Stimulated activated CD8-positive, alpha-beta memory T cell treated with anti-CD3 and anti-CD28 coated beads, Interleukin-12 subunit alpha, Interleukin-12 subunit beta, amount 100 ng/mL, for 24 hours (primary cell): ENCODE data around the gene ADCY5.

ENCODE experiments used
- DNase-seq: peaks from one replicate; pipeline ENCODE4 v3.0.0-alpha.2; 2020; ENCODE audit errors: extremely low read depth

ADCY5 gene

DNA sequence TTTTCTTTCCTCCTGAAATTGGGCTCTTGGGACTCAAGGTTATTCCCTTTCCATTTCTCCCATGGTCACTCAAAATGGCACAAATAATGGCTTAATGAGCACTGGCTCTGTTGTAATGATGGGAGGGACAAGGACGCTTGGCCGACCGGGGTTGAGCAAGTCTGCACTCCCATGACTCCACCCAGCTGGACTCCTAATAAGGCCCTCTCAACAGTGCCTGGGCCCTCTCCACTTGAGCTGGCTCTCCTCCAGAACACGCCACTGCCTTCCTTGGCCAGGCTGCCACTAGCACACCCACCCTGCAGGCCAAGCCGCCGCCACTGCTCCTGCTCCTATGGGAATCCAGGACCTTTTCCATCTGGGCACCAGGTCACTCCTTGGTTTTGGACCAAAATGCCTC, 42.3 kb downstream of the ADCY5 start:
- no peak for DNase-seq

DNA sequence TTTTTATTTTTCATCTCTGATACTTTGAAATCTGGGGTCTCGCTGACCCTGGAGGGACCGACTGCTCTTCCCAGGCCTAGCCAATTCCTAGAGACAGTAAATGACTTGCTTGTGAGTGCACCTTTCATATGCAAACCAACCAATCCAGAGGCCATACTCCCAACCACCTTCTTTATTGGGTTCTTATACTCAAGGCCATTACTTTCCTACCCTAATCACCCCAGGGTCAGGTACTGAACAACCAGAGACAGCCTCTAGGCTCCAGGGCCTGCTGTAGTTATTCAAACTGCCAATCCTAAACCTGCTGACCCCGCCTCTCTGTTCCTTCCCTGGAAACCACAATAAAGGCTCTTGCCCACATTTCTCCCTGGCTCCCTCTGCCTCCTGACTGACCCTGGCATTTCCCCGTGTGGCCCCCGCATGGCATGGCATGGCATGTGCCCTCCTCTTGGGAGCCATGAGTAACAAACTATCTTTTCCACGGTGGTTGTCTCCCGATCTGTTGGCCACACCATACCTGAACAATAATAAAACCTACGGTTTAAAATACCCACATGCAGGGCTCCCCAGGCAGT, 42.9 kb downstream of the ADCY5 start:
- no peak for DNase-seq

DNA sequence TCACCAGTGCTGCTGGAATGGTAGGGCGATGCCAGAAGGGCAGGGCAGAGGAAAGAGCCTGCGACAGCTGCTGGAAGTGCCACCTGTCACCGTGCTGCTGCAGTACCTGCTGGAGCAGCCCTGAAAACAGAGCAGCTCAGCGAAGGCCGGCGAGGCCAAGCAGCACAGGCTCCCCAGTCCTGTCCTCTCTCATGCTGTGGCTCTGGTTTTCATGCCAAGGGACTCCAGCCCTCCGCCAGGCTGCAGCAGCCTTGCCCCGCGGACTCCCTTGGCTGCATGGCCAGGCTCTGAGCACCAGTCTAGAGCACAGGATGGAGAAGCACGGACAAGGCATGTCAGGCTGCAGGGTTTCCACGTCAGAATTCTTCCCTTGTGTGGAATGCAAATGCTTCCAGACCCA, 43.9 kb downstream of the ADCY5 start:
- no peak for DNase-seq

DNA sequence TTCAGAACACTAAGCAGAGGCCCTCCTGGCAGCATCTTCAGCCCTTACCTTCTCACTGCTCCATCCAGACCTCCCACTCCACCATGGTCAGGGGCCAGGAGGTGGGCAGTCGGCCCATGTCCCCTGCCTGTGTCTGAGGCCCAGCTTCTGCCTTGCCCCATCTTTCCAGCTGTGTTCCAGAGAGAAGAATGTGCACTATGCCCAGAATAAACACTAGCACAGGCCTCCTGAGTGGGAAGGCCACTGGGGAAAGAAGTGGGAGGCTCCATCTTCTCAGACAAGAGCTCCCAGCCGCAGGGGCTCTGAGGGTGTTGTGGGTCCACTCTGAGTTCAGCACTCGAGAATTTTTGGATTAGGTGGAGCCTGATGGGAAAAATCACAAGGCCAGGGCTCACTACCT, 44.5 kb downstream of the ADCY5 start:
- no peak for DNase-seq

DNA sequence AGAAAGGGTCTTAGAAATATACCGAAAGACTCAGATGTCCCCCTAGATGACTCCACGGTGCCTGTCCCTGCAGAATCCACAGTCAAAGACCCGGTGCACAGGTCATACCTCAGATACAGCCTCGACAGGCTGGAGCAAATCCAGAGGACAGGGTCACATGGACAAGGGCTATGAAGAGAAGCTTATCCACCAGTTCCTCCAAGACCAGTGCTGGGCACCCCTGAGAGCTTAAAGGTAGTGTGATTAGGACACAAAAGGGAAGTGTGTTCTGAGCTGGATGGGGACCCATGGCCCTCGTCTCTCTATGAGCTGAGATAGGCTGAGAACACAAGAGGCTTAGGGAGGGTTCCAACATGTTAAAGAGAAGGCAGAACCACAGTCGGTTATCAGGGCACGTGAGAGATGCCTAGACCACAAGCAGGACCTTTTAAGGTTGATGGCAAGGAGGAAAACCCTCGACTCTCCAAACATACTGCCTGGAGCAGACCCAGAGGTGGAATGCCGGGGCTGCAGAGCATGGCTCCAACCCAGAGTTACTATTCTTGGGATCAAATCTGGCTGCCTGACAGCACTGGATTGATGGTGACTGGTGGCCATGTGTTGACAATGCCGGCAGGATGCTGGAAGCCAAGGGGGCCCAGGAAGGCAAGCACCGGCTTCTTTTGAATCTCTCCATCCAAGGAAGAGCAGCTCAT, 46.9 kb downstream of the ADCY5 start:
- no peak for DNase-seq

DNA sequence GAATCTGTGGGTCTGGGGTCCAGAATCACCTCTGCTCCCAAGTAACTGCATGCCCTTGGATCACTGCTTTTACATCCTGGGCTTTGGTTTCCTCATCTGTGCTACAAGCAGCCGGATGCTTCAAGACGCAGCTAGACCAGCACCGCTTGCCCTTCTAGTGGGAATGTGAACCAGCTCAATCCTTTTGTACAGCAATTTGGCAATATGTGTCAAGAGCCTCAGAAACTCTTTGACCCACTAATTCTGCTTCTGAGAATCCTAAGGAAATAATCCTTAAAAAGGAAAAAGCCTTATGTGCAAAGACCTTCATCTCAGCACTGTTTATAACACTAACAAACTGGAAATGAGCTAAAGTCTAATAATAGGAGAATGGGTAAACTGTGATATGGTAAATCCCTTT, 48.7 kb downstream of the ADCY5 start:
- DNase-seq = no peak

DNA sequence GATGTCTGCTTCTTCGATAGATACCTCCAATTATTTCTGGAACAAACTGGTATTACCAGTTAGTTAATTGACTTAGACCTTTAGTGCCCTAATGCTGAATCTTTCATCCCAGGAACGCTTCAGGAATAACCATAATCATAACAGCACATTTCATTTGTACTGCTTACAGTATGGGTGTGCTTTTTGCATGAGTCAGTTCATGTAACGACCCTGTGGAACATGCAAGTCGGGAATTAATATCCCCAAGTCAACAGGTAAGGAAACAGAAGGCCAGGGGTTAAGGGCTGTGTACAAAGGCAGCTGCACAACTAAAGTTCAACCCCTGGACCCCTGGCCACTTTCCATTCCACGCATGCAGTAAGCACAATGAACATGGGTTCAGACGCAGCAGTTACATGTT, 49.2 kb downstream of the ADCY5 start:
- no peak for DNase-seq

DNA sequence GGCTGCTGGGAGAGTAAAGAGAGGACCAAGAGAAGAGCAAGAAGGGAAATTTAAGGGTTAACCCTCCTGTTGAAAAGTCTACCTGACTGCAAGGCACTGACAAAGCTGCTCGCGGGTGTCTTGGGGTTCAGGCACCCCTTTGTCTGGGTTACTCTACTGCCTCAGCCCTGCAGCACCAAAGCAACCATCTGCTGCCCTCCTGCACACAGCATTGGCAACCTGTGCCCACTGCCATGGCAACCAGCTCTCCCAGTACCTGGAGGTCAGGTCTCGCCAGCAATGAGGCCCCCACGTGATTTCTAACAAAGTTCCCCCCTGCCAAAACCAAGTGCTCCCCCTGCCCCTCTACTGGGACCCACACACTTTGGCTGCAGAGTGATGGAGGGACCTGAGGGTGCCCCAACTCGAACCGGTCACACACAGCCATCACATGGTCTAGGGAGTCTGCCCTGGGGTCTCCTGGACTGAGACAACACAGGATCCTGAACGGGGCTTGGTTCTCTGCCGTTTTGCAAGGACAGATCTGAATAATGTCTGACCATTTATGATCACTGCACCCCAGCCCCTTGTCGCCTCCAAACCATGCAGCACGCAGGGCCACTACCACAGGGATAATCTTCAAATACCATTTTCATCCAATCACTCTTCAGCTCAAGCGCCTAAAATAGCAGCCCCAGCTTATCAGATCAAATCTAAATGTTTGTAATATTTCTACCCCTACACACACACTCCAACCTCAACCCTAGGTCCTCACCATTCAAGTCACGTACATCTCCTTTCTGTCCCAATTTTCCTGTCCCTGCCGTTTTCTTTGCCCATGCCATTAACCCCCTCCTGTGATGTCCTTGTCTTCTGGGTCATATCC, 50.7 kb downstream of the ADCY5 start:
- no peak for DNase-seq

DNA sequence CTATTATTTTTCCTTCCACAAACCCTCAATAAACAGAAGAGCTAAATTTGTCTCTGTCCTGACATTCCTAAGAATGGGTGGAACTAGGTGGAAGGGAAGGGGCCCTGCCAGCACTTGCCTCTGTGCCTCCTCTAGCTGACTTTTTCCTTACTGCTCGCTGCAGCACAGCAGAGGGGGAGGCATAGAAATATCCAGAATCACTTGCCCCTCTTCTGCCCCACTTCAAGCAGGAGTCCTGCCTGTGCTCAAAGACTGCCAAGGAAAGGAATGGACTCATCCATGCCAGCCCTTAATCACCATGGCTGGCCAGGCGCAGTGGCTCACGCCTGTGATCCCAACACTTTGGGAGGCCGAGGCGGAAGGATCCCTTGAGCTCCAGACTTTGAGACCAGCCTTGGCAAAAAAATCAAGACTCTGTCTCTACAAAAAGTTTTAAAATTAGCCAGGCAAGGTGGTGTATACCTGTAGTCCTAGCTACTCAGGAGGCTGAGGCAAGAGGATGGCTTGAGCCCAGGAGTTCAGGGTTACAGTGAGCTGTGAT, 51.8 kb downstream of the ADCY5 start:
- no peak for DNase-seq

DNA sequence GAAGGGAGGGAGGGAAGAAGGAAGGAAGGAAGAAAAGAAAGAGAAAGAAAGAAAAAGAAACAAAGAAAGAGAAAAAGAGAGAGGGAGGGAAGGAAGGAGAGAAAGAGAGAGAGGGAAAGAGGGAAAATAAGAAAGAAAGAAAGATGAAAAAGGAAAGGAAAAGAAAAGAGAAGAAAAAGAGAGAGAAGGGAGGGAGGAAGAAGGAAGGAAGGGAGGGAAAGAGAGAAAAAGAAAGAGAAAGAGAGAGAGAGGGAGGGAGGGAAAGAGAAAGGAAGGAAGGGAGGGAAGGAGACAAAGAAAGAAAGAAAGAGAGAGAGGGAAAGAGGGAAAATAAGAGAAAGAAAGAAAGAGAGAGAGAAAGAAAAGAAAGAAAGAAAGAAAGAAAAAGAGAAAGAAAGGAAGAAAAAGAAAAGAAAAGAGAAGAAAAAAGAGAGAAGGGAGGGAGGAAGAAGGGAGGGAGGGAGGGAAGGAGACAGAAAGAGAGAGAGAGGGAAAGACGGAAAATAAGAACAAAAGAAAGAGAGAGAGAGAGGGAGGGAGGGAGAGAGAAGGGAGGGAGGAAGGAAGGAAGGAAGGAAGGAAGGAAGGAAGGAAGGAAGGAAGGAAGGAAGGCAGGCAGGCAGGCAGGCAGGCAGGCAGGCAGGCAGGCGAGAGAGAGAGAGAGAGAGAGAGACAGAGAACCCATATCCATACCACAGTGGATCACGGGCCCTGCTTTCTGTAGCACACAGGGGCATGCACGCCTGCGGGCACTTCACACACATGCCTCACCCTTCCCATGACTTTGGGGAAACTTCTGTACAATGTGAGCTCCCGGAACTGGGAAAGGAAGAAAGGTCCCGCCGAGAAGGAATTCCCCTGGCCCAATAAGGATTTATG, 52.5 kb downstream of the ADCY5 start:
- DNase-seq = no peak

DNA sequence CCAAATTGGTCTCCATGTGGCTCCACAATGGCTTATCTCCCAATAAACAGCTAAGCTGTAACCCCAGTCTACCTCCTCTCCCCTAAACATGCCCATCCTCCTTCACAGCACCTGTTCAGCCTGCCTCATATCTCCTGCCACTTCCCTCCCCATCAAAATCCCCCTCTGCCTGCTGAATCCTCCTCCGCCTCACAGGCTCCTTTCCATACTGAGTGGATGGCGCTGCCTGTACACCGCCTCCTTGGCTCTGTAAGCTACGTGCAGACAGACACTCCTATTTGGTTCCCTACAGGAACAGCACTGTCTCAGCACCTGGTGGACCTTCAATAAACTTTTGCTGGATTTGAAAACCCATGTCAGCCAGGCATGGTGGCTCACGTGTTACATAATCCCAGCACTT, 53.7 kb downstream of the ADCY5 start:
- no peak for DNase-seq

DNA sequence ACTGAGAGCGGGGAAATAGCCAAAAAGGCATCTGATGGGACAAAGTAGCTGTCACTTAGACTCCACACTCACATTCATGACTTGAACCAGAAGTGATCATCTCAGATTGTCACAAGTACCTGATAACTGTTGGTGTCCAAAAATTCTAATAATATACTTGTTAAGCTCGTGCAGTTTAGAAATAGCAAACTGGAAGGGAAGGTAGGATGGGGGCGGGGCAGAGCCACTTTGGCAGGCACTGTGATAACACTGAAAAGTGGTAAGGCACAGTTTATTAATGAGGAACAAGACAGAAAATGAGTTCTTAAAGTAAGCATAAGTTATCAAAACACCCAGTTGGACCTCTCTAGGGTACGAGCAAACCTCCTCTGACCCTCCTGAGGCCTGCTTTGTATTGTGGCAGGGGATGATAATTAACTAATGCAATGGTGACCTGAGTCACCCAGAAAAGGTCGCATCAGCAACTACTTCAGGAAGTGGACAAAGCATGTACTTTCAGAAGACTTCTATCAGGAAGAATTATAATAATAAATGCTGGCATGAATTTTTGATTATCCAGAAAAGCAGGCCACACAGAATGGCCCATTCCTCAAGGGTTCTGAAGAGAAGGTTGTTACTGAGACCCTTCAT, 54.4 kb downstream of the ADCY5 start:
- DNase-seq = no peak

DNA sequence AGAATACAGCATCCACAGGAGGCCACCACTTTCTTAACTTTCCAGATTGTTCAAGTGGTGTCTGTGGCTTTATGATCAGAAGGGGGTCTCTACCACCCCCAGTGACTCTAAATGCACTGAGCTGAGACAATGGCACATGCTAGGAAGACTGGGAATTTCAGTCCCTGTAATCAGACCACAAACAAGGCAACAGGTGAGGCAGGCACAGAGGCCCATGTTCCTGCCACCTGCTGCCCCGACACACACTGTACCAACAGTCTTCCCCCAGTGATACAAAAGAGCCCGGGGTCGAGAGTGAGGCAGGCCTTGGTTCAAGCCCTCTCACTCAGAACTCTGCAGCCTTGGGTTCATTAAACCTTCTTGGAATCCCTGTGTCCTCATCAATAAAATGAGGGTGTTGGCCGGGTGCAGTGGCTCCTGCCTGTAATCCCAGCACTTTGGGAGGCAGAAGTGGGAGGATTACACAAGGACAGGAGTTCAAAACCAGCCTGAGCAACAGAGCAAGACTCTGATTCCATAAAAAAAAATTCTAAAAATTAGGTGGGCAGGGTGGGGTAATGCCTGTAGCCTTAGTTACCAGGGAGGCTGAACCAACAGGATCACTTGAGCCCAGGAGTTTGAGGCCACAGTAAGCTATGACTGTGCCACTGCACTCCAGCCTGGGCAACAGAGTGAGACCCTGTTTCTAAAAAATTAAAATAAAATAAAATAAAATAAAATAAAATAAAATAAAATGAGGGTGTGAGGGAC, 55.8 kb downstream of the ADCY5 start:
- no peak for DNase-seq

DNA sequence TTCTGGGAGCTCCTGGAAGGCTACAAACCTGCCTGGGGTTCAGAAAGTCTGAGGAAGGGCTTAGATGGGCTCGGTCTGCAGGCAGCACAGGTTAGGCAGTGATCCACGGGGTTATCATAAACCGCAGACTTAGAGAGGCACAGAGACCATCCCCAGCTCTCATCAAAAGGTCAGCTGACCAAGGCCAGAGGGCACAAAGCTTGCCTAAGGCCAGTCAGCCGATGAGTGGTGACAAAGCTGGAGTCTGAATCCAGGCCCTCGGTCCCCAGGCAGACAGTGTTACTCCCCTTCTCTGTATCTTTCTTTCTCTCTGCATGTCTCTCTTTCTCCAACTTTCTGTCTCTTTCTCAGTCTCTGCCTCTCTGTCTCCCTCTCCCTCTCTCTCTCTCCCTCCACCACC, 56.5 kb downstream of the ADCY5 start:
- DNase-seq = no peak

DNA sequence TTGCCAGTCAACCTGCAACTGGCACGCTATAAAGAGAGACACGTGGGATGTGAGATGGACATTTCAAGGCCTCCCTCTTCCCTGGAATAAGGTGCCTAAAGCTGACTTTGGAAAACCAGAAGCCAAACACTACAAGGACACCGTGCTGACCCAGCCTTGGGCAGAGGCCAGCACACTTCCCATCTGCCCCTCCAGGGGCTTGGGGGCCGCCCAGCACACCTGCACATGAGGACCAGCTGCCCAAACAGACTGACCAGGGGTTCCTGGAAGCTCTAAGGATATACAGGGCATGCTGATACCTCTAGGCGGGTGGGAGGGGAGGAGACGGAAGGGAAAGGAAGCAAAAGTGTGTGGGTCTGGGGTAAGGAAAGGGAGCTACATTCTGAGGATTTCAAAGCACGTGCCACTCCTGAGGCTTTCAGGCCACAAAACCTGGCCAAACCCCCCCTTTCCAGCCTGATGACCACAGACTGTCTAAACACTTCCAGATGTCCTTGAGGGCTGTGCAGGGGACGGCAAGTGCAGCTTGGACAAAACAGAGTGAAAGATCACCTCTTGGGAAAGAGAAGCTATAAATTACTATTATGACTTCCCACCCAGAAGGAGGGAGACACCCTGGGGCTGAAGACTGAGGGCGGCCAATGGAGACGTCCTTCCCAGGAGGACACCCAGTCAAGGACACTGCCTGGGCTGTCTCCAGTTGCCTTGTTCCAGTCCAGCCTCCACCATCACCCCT, 57.9 kb downstream of the ADCY5 start:
- DNase-seq = no peak

DNA sequence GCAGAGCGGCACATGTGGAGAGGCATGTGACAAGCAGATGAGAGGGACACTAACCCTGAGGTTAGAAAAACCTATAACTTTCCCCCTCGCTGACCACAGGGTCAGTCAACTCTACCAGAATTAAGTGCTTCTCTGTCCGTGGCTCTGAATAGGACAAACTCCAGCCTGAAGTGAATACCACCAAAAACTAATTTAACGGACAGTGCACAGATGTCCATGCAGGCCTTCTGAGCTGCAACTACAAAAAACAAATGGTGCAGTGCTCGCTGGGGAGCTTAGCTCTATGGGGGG, 59.3 kb downstream of the ADCY5 start:
- no peak for DNase-seq

DNA sequence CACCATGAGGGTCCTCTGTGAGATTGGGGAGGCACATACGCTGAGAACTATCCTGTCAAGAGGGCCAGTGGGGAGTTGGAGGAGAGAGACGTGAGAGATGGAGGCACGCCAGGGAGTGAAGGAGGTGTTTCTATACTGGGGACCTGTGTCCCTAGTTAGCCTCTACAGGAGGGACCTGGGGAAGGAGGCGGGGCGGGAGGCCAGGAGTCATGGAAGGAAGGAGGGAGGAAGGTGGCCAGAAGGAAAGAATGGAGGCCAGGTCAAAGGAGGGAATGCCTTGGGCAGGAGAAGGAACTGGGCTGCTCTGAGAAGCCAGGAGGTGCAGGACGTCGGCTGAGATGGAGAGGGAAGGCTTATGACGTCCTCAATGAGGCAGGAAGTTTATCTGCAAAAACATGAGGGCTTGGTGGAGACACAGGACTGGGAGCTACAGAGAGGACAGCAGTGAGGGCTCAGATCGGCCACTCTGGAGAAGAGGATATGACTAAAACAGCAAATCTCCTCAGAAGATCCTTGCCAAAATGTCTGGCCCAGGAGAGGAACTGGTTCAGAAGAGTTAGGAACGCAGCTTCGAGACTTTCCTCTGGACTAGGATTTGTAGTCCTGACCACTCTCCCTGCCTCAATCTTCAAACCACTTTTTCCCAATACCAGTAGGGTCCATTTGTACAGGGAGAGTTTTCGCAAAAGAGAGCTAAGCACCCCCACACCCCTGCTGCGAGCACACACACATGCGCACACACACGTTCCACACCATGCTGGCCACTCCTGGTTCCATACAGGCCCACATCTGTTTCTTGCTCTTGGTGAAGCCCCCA, 59.9 kb downstream of the ADCY5 start:
- no peak for DNase-seq

DNA sequence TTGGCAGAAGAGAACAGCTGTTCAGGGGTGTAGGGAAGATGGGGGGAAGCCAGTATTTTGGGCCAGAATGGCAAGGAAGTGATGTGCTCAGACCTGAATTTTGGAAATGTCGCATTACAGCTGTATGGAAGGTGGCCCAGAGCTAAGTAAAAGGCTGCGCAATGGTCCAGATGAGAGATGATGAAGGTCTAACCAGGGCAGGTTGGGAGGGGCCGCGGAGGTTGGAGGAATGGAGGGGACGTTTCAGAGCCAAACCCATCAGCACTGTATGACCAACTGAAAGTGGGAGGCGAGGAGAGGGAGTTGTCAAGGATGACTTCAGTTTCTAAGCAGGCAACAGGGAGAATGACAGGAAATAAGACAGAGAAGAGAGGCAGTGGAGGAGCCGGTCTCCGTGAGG, 60.8 kb downstream of the ADCY5 start:
- no peak for DNase-seq

DNA sequence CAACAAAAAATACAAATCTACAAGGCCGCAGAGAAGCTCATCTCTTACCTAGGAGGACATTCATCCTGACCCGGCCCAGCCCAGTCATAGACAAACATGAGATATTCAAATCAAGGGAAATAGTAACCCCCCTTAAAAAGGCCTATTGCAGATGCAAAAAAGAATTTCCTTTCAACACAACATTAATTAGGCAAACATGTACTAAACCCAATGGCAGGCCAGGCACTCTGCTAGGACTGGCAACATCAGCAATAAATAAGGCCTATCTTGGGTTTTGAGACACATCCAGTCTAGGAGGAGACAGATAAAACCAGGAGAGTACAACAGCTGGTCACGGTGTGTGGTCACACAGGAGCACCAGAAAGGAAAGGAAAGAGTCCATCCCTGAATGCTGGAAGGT, 61.4 kb downstream of the ADCY5 start:
- no peak for DNase-seq
